Spinal cord (tissue), 10 donors: ENCODE results near the gene RHOV. TPM values are rescaled to one million over a fixed set of nuclear protein-coding genes. Genes with fewer than 3 reads are reported as not detected.

ENCODE experiments used
- DNase-seq, 6 donors: peaks; one replicate each; pipeline versions ENCODE4 v3.0.0 to v3.0.0-alpha.2; 2013 to 2015; ENCODE audit warnings: low spot score in 6 of 6, low read depth in 4 of 6
- H3K27ac ChIP-seq: one replicate; pipeline ENCODE4 v1.5.1; 2013; ENCODE audit warnings: low read depth, low read length, control low read depth
- H3K27me3 ChIP-seq: one replicate; pipeline ENCODE4 v1.6.1; 2013; ENCODE audit warnings: low read length; ENCODE audit not compliant: control insufficient read depth, insufficient read depth
- H3K36me3 ChIP-seq: one replicate; pipeline ENCODE4 v1.6.1; 2013; ENCODE audit warnings: low read length; ENCODE audit not compliant: control insufficient read depth, insufficient read depth
- H3K4me1 ChIP-seq: one replicate; pipeline ENCODE4 v1.6.1; 2013; ENCODE audit warnings: low read length; ENCODE audit not compliant: control insufficient read depth, insufficient read depth
- H3K4me3 ChIP-seq: one replicate; pipeline ENCODE4 v1.5.1; 2013; ENCODE audit warnings: low read depth, low read length, control low read depth
- H3K9me3 ChIP-seq: one replicate; pipeline ENCODE4 v1.6.1; 2013; ENCODE audit warnings: low read length; ENCODE audit not compliant: control insufficient read depth, insufficient read depth
- WGBS: methylation state at CpG from one replicate; pipeline ENCODE4 v1.1.5; 2013; ENCODE audit warnings: missing lambda C conversion rate; ENCODE audit not compliant: insufficient coverage; 5-methylcytosine and 5-hydroxymethylcytosine counted together
- polyA plus RNA-seq, 2 donors: library from polyadenylated mRNA; unstranded; fragments of 120-200 nt; gene quantifications; one replicate each; pipeline ENCODE4 v1.2.1, GENCODE V29; 2013; ENCODE audit not compliant: insufficient read length in 2 of 2
- total RNA-seq, 2 donors: library from RNA; depleted of rRNA in 1 of 2; stranded (reverse); fragments of 120-200 nt in 1 of 2; fragments of >200 nt in 1 of 2; gene quantifications; one replicate each; pipeline versions ENCODE4 v1.2.3 to v1.2.4, GENCODE V29; 2013 to 2014
- donor health status: healthy.

Gene RHOV
- total and polyA plus RNA-seq, 4 donors = 1.7 to 12.2 (median 6.1) TPM

DNA sequence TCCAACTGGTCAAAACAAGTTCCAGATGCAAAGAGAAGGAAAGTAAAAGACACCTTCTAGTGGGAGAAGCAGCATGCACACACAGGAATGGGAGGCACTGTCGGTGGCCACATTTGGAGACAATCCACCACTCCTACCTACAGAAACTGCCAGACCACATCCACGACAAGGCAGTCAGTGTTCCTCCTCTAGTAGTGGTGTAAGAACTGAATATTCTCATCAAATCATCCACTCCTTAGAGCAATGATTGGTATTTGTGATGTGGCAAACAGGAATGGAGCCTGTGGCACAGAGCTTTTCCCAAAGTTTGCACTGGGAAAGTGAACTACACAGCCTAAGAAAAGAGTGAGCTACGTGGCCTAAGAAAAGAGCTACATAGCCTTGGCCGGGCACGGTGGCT is 35.3 kb downstream of the RHOV start:
- H3K9me3 ChIP-seq = no peaks in the 10 kb centered on the region
- H3K27ac ChIP-seq = no peak overlapping the region
- H3K36me3 ChIP-seq = no peaks in the 10 kb centered on the region
- no peak for DNase-seq
- peaks cover 13% of the 10 kb centered on the region for H3K27me3 ChIP-seq
- no CpG with 5 or more reads among the region's 5 CpGs for WGBS
- no peak overlapping the region for H3K4me3 ChIP-seq
- H3K4me1 ChIP-seq = peaks cover 4% of the 10 kb centered on the region

DNA sequence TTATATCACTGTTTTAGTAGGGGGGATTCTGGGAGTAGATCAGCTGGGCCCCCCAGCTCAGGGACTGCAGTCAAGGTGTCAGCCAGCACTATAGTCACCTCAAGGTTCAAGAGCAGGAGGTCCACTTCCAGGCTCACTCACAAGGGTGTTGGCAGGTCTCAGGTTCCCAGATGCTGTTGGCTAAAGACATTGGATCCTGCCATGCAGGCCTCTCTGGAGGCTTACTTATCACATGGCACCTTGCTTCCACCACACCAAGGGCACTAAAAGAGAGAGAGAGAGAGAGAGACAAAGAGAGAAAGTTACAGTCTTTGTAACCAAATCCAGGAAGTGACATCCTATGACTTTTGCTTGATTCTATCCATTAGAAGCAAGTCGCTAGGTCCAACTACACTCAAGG is 38.0 kb downstream of the RHOV start:
- WGBS = no CpG with 5 or more reads among the region's 1 CpG
- no peak for DNase-seq

DNA sequence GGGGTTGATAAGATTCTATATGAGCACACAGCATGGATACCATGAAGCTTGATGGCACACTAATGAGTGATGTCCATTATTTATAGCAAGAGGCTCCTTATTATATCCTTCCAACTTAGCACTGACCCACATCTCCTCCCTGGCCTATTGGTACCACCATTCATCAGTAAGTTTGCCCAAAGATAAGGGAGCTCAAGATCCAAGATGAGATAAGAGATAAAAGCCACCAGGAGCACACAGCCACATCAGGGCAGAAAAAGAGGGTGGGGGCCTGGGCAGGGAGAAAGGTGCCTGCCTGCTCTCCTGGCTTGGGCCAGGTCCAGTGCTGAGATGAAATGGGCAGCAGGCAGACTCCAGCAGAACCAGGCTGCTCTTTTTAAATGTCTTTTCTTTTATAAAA is 41.1 kb downstream of the RHOV start:
- DNase-seq = no peak
- Histone ChIP-seq H3K27ac (no peak overlapping the region), H3K27me3 (no peaks in the 10 kb centered on the region), H3K36me3 (no peaks in the 10 kb centered on the region), H3K9me3 (no peaks in the 10 kb centered on the region), H3K4me3 (no peak overlapping the region), H3K4me1 (no peaks in the 10 kb centered on the region)

More for the DNA sequence above, 38.0 kb downstream of the RHOV start:
- H3K36me3 ChIP-seq = no peaks in the 10 kb centered on the region
- no peak overlapping the region for H3K4me3 ChIP-seq
- no peaks in the 10 kb centered on the region for H3K4me1 ChIP-seq
- H3K9me3 ChIP-seq = no peaks in the 10 kb centered on the region
- H3K27me3 ChIP-seq = no peaks in the 10 kb centered on the region
- H3K27ac ChIP-seq = no peak overlapping the region

DNA sequence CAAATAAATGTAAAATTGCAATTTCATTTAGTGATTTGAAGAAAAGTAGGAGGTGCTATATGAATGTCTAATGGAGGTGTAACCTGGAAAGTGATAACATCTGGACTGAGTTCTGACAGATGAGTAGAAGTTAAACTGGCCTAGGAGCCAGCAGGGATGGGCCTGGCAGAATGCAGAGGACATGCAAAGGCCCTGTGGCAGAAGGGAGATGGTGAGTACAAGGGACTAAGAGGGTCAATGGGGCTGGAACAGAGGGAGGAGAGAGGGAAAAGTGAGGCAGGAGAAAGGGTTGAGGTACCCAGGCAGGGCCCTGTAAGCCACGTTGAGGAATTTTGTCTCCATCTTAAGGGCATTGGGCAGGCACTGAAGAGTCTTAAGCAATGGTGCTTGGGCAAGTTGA is 42.2 kb downstream of the RHOV start:
- Histone ChIP-seq H3K36me3 (no peaks in the 10 kb centered on the region), H3K27me3 (no peaks in the 10 kb centered on the region), H3K9me3 (no peaks in the 10 kb centered on the region), H3K27ac (no peak overlapping the region), H3K4me3 (no peak overlapping the region), H3K4me1 (no peaks in the 10 kb centered on the region)
- 67% methylated on average over 1 of the region's 1 CpG for WGBS
- DNase-seq = no peak

DNA sequence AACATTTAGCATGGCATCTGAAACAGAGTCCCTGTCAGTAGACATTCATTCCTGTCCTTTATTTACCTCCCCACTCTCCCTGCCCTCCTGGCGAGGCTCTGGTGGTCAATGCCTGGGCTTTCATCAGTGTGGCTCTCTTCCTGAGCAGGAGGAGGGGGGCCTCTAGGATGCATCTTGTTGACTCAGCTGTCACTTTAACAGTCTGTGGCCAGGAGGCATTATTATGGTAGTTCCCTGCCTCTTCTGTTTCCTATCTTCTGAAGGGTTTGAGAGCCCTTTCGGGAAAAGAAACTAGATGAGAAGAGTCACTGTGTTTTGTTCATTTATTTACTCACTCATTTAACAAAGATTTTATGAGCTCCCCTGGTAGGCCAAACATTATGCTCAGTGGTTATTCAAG is 43.1 kb downstream of the RHOV start:
- H3K27me3 ChIP-seq = no peaks in the 10 kb centered on the region
- H3K4me1 ChIP-seq = no peaks in the 10 kb centered on the region
- DNase-seq = no peak
- H3K4me3 ChIP-seq = no peak overlapping the region
- H3K27ac ChIP-seq = no peak overlapping the region
- H3K36me3 ChIP-seq = no peaks in the 10 kb centered on the region
- no CpG with 5 or more reads among the region's 2 CpGs for WGBS
- H3K9me3 ChIP-seq = no peaks in the 10 kb centered on the region

DNA sequence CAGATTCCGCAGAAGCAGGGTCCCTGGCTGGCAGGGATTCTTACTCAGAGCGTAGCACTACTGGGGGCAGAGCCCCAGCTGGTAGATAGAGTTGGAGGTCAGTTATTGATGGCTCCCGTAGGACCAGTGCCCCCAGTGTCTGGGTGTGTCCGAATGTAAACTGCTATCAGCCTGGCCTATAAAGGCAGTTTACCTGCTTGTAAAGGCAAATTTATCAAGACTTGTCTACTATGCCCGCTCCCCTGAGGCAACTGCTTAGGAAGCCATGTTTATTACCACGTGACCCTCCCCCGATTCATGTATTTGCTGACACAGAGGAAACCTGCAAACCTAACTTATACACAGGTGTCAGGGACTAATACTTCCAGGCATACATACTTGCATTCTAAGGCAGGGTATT is 44.9 kb downstream of the RHOV start:
- no peak for DNase-seq
- H3K9me3 ChIP-seq = no peaks in the 10 kb centered on the region
- H3K36me3 ChIP-seq = no peaks in the 10 kb centered on the region
- WGBS = 90% methylated on average over 5 of the region's 7 CpGs
- H3K4me1 ChIP-seq = no peaks in the 10 kb centered on the region
- H3K27ac ChIP-seq = no peak overlapping the region
- no peak overlapping the region for H3K4me3 ChIP-seq
- no peaks in the 10 kb centered on the region for H3K27me3 ChIP-seq

DNA sequence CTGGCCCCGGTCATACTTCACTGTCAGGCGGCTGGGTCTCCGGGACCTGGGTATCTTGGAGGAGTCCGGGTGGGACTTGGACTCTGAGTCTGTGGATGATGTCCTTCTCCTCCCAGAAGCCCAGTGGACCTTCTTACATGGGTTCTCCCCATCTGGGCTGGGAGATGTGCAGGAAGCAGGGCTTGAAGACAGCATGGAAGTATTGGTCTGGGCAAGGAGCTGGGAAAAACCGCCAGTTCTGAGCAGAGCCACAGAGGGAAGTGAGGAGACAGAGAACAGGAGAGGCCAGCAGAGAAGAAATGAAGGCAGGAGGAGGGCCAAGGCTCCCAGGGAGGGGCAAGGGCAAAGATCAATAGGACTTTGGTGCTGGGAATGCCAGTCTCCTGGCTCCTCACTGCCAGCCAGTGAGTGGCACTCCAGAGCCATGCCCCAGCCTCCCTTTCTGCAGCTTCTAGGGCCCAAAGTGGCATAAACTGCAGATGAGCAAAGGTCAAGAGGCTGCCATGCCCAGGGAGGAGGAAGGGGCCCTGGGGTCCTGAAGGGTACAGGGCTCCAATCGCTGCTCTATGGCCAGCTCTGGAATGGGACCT is 45.5 kb downstream of the RHOV start, which contains the start of gene PPP1R14D:
Gene PPP1R14D (minus strand): TSS at position 262 of the 590 bp plus-strand sequence. CDS start 67 bp downstream, at position 195.
- Histone ChIP-seq H3K4me3 (no peak within 1 kb of the TSS), H3K27me3 (no peaks in the 10 kb centered on the region), H3K4me1 (no peaks in the 10 kb centered on the region), H3K36me3 (no peaks in the 10 kb centered on the region), H3K27ac (no peak within 1 kb of the TSS), H3K9me3 (no peaks in the 10 kb centered on the region)
- no peak for DNase-seq
- 90% methylated on average over 6 of the region's 6 CpGs for WGBS

DNA sequence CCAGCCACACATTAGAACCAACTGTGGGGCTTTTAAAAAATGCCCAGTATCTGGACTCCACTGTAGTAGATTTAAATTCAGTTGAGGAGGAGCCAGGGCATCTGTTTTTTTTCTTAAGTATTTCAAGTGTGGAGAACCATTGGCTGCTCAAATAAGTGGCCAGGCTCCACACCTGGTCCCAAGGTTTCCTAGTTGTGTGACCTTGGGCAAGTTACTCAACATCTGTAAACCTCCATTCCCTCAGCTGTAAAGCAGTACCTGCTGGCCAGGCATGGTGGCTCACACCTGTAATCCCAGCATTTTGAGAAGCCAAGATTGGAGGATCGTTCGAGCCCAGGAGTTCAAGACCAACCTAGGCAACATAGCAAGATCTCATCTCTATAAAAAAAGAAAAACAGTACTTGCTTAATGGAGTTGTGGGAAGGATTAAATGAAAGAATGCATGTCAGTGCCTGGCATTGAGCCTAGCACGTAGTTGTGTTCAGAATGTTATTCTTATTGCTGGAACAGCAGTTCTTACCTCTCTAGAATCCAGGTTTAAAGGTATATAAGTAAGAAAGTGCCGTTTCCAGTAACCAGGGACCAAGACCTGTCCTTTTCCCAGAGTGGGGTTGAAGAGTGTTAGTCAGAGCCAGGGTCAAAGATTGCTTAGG is 47.5 kb downstream of the RHOV start:
- no peak overlapping the region for H3K4me3 ChIP-seq
- no peaks in the 10 kb centered on the region for H3K9me3 ChIP-seq
- H3K36me3 ChIP-seq = no peaks in the 10 kb centered on the region
- no peaks in the 10 kb centered on the region for H3K27me3 ChIP-seq
- H3K27ac ChIP-seq = no peak overlapping the region
- H3K4me1 ChIP-seq = no peaks in the 10 kb centered on the region
- no peak for DNase-seq
- WGBS = 72% methylated on average over 2 of the region's 4 CpGs

DNA sequence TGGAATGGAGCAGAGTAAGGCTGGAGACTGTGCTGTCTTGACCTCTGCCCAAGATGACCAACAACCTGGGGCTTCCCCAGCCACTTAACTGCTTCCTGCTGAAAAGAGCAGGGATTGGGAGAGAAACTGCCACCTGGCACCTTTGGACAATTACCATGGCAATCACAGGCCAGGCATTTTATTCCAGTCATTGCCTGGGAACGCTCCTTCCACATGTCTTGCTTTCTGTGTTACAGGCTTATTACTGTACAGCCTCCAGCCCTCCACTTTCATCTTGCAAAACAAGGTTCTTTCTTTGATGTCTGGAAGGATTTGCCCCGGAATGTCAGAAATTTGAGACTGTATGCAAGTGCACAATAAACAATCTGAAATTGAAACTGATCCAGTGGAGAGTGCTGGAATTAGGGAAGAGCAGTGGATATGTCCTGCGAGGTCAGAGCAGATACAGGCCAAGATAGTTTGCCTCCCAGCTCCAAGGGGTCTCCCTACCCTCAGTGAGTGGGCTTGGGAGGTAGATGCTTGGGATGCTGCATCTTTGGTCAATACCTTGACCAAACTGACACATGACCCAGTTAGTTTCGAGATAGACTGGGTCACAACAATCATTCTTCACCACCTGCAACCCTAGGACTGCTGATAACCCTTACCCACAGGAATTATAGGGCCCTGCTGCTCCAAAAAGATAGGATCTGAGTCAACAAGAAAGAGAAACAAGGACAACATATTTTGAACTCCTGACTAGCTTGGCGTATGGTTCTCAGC is 48.2 kb downstream of the RHOV start:
- DNase-seq = no peak
- WGBS = 73% methylated on average over 3 of the region's 5 CpGs
- Histone ChIP-seq H3K4me3 (no peak overlapping the region), H3K36me3 (no peaks in the 10 kb centered on the region), H3K27ac (no peak overlapping the region), H3K9me3 (no peaks in the 10 kb centered on the region), H3K4me1 (no peaks in the 10 kb centered on the region), H3K27me3 (no peaks in the 10 kb centered on the region)
